HUES48 (cell line): ENCODE results near the gene PLEKHA1.
A peak's percentile ranks its signal among the peaks of the same experiment; 100 is the strongest.

ENCODE experiments used
- H3K27ac ChIP-seq: one replicate; pipeline ENCODE4 v1.7.0; 2013; ENCODE audit warnings: low read depth, low read length, inconsistent platforms
- H3K27me3 ChIP-seq: 2 replicates; pipeline ENCODE4 v1.6.1; 2013; ENCODE audit warnings: mild to moderate bottlenecking, low read length; ENCODE audit not compliant: control insufficient read depth, insufficient read depth
- H3K36me3 ChIP-seq: 2 replicates; pipeline ENCODE4 v1.6.1; 2013; ENCODE audit warnings: low read length; ENCODE audit not compliant: control insufficient read depth, insufficient read depth
- H3K4me1 ChIP-seq: 2 replicates; pipeline ENCODE4 v1.6.1; 2013; ENCODE audit warnings: mild to moderate bottlenecking, low read length; ENCODE audit not compliant: control insufficient read depth, insufficient read depth
- H3K4me3 ChIP-seq: 2 replicates; pipeline ENCODE4 v1.5.1; 2013; ENCODE audit warnings: mild to moderate bottlenecking, low read depth, low read length
- H3K9ac ChIP-seq: 2 replicates; pipeline ENCODE4 v1.6.1; 2013; ENCODE audit warnings: mild to moderate bottlenecking, low read depth, low read length, moderate library complexity
- H3K9me3 ChIP-seq: 2 replicates; pipeline ENCODE4 v1.6.1; 2013; ENCODE audit warnings: low read length; ENCODE audit not compliant: control insufficient read depth, insufficient read depth

Gene PLEKHA1

DNA sequence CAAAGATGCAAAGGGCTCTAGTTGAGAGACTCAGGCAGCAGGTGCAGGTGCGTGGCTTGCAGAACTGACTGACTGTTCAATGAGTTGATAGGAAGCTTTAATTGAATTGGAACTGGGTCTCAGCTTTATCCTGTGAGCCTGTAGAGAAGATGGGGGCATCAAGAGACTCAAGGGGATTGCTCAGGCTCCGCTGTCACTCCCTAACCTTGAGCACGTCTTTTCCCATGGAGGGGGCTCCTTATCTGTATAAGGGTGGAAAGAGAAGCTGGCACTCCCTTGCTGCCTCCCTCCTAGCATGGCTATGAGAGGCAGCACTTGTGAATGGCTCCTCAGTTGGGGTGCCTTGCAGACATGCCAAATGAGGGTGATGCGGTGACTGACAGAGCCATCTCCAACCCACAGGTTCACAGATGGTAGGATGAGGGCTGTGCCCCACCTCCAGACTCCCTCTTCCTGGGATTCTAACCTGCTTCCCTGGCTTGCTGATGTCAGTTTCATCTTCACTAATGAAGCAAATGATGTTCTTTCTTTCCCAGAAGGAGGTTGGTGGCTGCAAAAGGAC lies 12.4 kb upstream of the PLEKHA1 start:
- H3K27me3 ChIP-seq, result no peaks in the 10 kb centered on the region
- no peak overlapping the region for H3K9ac ChIP-seq

GRCh38 chr10:122362621-122363020 lies 11.9 kb upstream of the PLEKHA1 start:
- Histone ChIP-seq H3K4me3 (no peak overlapping the region), H3K27ac (no peak overlapping the region), H3K9ac (no peak overlapping the region), H3K9me3 (no peaks in the 10 kb centered on the region), H3K4me1 (peaks cover 3% of the 10 kb centered on the region; the same call in 1 of the 2 replicates), H3K27me3 (no peaks in the 10 kb centered on the region), H3K36me3 (no peaks in the 10 kb centered on the region)

More for the DNA sequence above, 12.4 kb upstream of the PLEKHA1 start:
- no peak overlapping the region for H3K4me3 ChIP-seq
- H3K4me1 ChIP-seq, result peaks cover 3% of the 10 kb centered on the region; the same call in 1 of the 2 replicates
- H3K27ac ChIP-seq, result no peak overlapping the region
- H3K9me3 ChIP-seq, result no peaks in the 10 kb centered on the region
- H3K36me3 ChIP-seq, result no peaks in the 10 kb centered on the region

DNA sequence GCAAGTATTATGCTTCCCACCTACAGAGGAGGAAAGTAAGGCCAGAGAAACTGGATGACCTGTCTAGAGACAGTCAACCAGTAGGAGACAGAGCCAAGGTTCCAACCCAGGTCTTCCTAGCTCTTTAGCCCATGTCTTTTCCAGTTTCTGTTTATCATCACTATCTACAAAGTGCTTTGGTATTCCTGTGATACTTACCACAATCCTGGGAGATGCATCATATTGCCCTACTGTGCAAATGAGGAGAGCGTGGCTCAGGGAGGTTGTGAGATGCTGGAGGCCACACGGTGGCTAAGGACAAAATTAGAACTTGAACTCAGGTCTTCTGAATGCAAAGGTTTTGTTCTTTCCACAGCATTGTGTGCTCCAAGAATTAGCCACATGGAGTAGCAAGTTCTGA lies 11.2 kb upstream of the PLEKHA1 start:
- no peak overlapping the region for H3K27ac ChIP-seq
- no peaks in the 10 kb centered on the region for H3K9me3 ChIP-seq
- H3K36me3 ChIP-seq, result no peaks in the 10 kb centered on the region
- peaks cover 7% of the 10 kb centered on the region for H3K4me1 ChIP-seq
- H3K4me3 ChIP-seq, result no peak overlapping the region
- no peak overlapping the region for H3K9ac ChIP-seq
- H3K27me3 ChIP-seq, result no peaks in the 10 kb centered on the region

GRCh38 chr10:122363722-122364463 lies 10.6 kb upstream of the PLEKHA1 start:
- Histone ChIP-seq H3K9ac (no peak overlapping the region), H3K36me3 (no peaks in the 10 kb centered on the region)

GRCh38 chr10:122368502-122369254 lies 5.8 kb upstream of the PLEKHA1 start:
- Histone ChIP-seq H3K27ac (no peak overlapping the region), H3K9me3 (no peaks in the 10 kb centered on the region), H3K4me1 (peaks cover 13% of the 10 kb centered on the region), H3K9ac (no peak overlapping the region), H3K27me3 (peaks cover 9% of the 10 kb centered on the region), H3K36me3 (no peaks in the 10 kb centered on the region), H3K4me3 (no peak overlapping the region)

More at GRCh38 chr10:122363722-122364463, 10.6 kb upstream of the PLEKHA1 start:
- no peaks in the 10 kb centered on the region for H3K27me3 ChIP-seq
- H3K4me3 ChIP-seq, result no peak overlapping the region
- no peak overlapping the region for H3K27ac ChIP-seq
- H3K4me1 ChIP-seq, result peaks cover 12% of the 10 kb centered on the region
- H3K9me3 ChIP-seq, result no peaks in the 10 kb centered on the region

DNA sequence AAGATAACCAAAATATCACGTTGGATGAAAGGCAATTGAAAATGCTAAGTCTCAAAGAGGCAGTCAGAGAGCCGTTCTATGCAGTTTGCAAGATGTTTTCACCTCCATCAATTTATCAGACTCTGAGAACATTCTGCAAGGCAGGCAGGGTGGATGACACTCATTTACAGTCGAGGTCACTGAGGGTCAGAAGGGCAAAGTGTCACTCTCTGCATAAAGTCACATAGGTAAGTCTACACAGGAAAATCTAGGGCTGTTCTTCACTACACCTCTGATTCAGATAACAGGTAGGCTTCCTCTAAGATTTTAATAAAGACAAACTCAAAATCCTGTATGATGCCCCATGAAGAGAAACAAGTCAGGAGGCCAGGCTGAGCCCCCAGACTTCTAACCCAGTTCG lies 1.4 kb upstream of the PLEKHA1 start:
- H3K9me3 ChIP-seq, result no peaks in the 10 kb centered on the region
- no peak overlapping the region for H3K9ac ChIP-seq
- no peaks in the 10 kb centered on the region for H3K36me3 ChIP-seq
- H3K27ac ChIP-seq, result no peak overlapping the region
- H3K4me3 ChIP-seq, result no peak overlapping the region
- peaks cover 11% of the 10 kb centered on the region for H3K27me3 ChIP-seq
- H3K4me1 ChIP-seq, result peaks cover 32% of the 10 kb centered on the region

DNA sequence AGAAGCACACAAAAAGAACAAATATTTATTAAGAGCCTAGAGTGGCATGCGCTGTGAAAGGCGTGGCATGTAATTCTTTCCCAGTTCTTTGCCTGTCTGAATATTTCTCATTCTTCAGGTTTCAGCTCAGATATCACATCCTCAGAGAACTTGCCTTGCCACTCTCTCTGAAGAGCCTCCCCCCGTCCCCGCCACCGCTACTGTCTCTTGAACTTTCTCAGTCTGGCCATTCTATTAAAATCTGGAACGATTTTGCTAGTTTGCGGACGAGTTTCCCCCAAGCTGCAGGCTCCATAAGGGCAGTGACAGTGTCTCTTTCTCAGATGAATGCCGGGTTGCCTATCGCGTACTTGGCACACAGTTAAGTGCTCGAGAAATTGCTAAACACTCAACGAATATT lies 787 bp upstream of the PLEKHA1 start:
- Histone ChIP-seq H3K4me3 (peak overlapping the region; percentile 79), H3K36me3 (no peaks in the 10 kb centered on the region), H3K27me3 (peaks cover 11% of the 10 kb centered on the region), H3K9me3 (no peaks in the 10 kb centered on the region), H3K4me1 (peaks cover 26% of the 10 kb centered on the region), H3K27ac (no peak overlapping the region), H3K9ac (peak overlapping the region; percentile 1; the same call in 1 of the 2 replicates)

- Histone ChIP-seq H3K27me3 (peaks cover 11% of the 10 kb centered on the region), H3K4me1 (peaks cover 23% of the 10 kb centered on the region), H3K9ac (peak overlapping the region; percentile 64), H3K9me3 (no peaks in the 10 kb centered on the region), H3K36me3 (0 out of 2 replicates have a peak, but pooled peaks cover 7% of the 10 kb centered on the region), H3K27ac (peak overlapping the region; percentile 71), H3K4me3 (peak overlapping the region; percentile 79)
These were observed 561 bp downstream of the PLEKHA1 start for GRCh38 chr10:122374859-122375678.

GRCh38 chr10:122375679-122376160 lies 1.2 kb downstream of the PLEKHA1 start:
- peaks cover 11% of the 10 kb centered on the region for H3K27me3 ChIP-seq
- peak overlapping the region; percentile 64 for H3K9ac ChIP-seq
- H3K4me1 ChIP-seq, result peaks cover 23% of the 10 kb centered on the region
- H3K36me3 ChIP-seq, result 0 out of 2 replicates have a peak, but pooled peaks cover 7% of the 10 kb centered on the region
- peak overlapping the region; percentile 71 for H3K27ac ChIP-seq
- no peaks in the 10 kb centered on the region for H3K9me3 ChIP-seq
- H3K4me3 ChIP-seq, result peak overlapping the region; percentile 79

DNA sequence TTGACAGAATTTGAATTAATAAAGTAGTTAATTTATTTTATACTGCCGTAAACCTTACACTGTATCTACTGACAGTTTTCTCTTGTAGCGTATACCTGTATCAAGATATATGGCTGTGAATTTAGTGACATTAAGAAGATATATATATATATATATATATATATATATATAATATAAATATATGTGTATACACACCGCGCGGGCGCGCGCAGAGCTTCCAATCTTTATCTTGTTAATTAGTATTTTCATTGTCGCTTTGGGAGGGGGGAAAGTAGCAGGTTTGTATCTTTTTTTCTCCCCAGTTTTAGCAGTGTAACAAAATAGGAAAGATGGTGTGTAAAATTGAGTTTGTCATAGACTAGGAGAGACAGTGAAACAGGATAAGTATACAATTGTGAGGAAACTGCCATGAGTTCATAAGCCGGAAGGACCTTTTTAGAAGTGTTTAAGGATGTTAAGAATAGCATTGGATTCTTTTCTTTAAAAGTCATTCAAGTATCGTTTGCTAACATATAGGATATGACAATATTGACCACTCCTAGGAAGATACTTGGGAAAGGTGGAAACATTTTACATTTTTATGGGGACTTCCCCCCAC lies 2.0 kb downstream of the PLEKHA1 start:
- H3K4me3 ChIP-seq, result peak overlapping the region; percentile 79; the same call in 1 of the 2 replicates
- H3K36me3 ChIP-seq, result 0 out of 2 replicates have a peak, but pooled peaks cover 7% of the 10 kb centered on the region
- peaks cover 11% of the 10 kb centered on the region for H3K27me3 ChIP-seq
- peaks cover 23% of the 10 kb centered on the region for H3K4me1 ChIP-seq
- no peak overlapping the region for H3K9ac ChIP-seq
- no peak overlapping the region for H3K27ac ChIP-seq
- H3K9me3 ChIP-seq, result no peaks in the 10 kb centered on the region
